Neuron (in vitro differentiated cells): ENCODE data around the gene RBPJL.

ENCODE experiments used
- H2AFZ ChIP-seq: one replicate; pipeline ENCODE4 v1.6.1; 2013; ENCODE audit warnings: low read depth, mild to moderate bottlenecking, inconsistent platforms, low read length, moderate library complexity
- H3K27me3 ChIP-seq: one replicate; pipeline ENCODE4 v1.6.1; 2013; ENCODE audit warnings: low read length; ENCODE audit not compliant: insufficient read depth
- H3K36me3 ChIP-seq: one replicate; pipeline ENCODE4 v1.6.1; 2013; ENCODE audit warnings: low read length; ENCODE audit not compliant: insufficient read depth
- H3K4me1 ChIP-seq: one replicate; pipeline ENCODE4 v1.6.1; 2013; ENCODE audit warnings: low read length; ENCODE audit not compliant: insufficient read depth
- H3K4me3 ChIP-seq: 2 replicates; pipeline ENCODE4 v1.5.1; 2013; ENCODE audit warnings: mild to moderate bottlenecking, low read length, moderate library complexity
- H3K9me3 ChIP-seq: one replicate; pipeline ENCODE4 v1.6.1; 2013; ENCODE audit warnings: low read length

RBPJL gene

GRCh38 chr20:45313943-45314342 lies 7.3 kb downstream of the RBPJL start:
- H3K4me1 ChIP-seq: no peaks in the 10 kb centered on the region
- H3K36me3 ChIP-seq: no peaks in the 10 kb centered on the region
- no peaks in the 10 kb centered on the region for H3K9me3 ChIP-seq
- no peak overlapping the region for H3K4me3 ChIP-seq
- H3K27me3 ChIP-seq: peaks cover 19% of the 10 kb centered on the region
- H2AFZ ChIP-seq: no peak overlapping the region

- no peak overlapping the region for H2AFZ ChIP-seq
- H3K9me3 ChIP-seq: no peaks in the 10 kb centered on the region
- peaks cover 8% of the 10 kb centered on the region for H3K27me3 ChIP-seq
- H3K4me3 ChIP-seq: no peak overlapping the region
- H3K36me3 ChIP-seq: no peaks in the 10 kb centered on the region
- H3K4me1 ChIP-seq: no peaks in the 10 kb centered on the region
Observed at GRCh38 chr20:45315672-45316071, 9.0 kb downstream of the RBPJL start.

- H3K9me3 ChIP-seq: no peaks in the 10 kb centered on the region
- no peaks in the 10 kb centered on the region for H3K36me3 ChIP-seq
Observed at GRCh38 chr20:45316150-45317080, 9.8 kb downstream of the RBPJL start.

GRCh38 chr20:45317826-45318225 lies 11.2 kb downstream of the RBPJL start:
- Histone ChIP-seq H2AFZ (no peak overlapping the region), H3K4me3 (no peak overlapping the region), H3K36me3 (no peaks in the 10 kb centered on the region), H3K9me3 (no peaks in the 10 kb centered on the region), H3K27me3 (peaks cover 5% of the 10 kb centered on the region), H3K4me1 (no peaks in the 10 kb centered on the region)

More at GRCh38 chr20:45316150-45317080, 9.8 kb downstream of the RBPJL start:
- no peak overlapping the region for H2AFZ ChIP-seq
- H3K4me3 ChIP-seq: no peak overlapping the region
- H3K4me1 ChIP-seq: no peaks in the 10 kb centered on the region
- peaks cover 5% of the 10 kb centered on the region for H3K27me3 ChIP-seq

- peaks cover 5% of the 10 kb centered on the region for H3K27me3 ChIP-seq
- H3K4me1 ChIP-seq: no peaks in the 10 kb centered on the region
- no peak overlapping the region for H2AFZ ChIP-seq
- no peak overlapping the region for H3K4me3 ChIP-seq
- no peaks in the 10 kb centered on the region for H3K36me3 ChIP-seq
- no peaks in the 10 kb centered on the region for H3K9me3 ChIP-seq
Observed at GRCh38 chr20:45318386-45318939, 11.8 kb downstream of the RBPJL start.

GRCh38 chr20:45318948-45319347 lies 12.3 kb downstream of the RBPJL start:
- Histone ChIP-seq H3K36me3 (no peaks in the 10 kb centered on the region), H2AFZ (no peak overlapping the region), H3K27me3 (peaks cover 5% of the 10 kb centered on the region), H3K4me3 (no peak overlapping the region), H3K4me1 (no peaks in the 10 kb centered on the region), H3K9me3 (no peaks in the 10 kb centered on the region)

- no peak overlapping the region for H3K4me3 ChIP-seq
- peaks cover 5% of the 10 kb centered on the region for H3K27me3 ChIP-seq
- no peaks in the 10 kb centered on the region for H3K9me3 ChIP-seq
- H3K4me1 ChIP-seq: peaks cover 3% of the 10 kb centered on the region
- no peaks in the 10 kb centered on the region for H3K36me3 ChIP-seq
- no peak overlapping the region for H2AFZ ChIP-seq
Observed at GRCh38 chr20:45320948-45321595, 14.4 kb downstream of the RBPJL start.

GRCh38 chr20:45322952-45323383 lies 16.3 kb downstream of the RBPJL start:
- H3K4me3 ChIP-seq: no peak overlapping the region
- H3K9me3 ChIP-seq: no peaks in the 10 kb centered on the region
- peaks cover 3% of the 10 kb centered on the region for H3K4me1 ChIP-seq
- no peaks in the 10 kb centered on the region for H3K36me3 ChIP-seq
- H2AFZ ChIP-seq: no peak overlapping the region
- no peaks in the 10 kb centered on the region for H3K27me3 ChIP-seq

GRCh38 chr20:45323731-45324130 lies 17.1 kb downstream of the RBPJL start:
- Histone ChIP-seq H2AFZ (no peak overlapping the region), H3K36me3 (no peaks in the 10 kb centered on the region), H3K4me1 (peaks cover 3% of the 10 kb centered on the region), H3K27me3 (no peaks in the 10 kb centered on the region), H3K4me3 (no peak overlapping the region), H3K9me3 (no peaks in the 10 kb centered on the region)

- Histone ChIP-seq H3K9me3 (no peaks in the 10 kb centered on the region), H3K36me3 (no peaks in the 10 kb centered on the region), H2AFZ (no peak overlapping the region)
Observed at GRCh38 chr20:45325371-45325770, 18.7 kb downstream of the RBPJL start.

GRCh38 chr20:45328451-45328850 lies 21.8 kb downstream of the RBPJL start:
- Histone ChIP-seq H3K27me3 (no peaks in the 10 kb centered on the region), H2AFZ (no peak overlapping the region), H3K4me3 (no peak overlapping the region), H3K9me3 (no peaks in the 10 kb centered on the region), H3K36me3 (no peaks in the 10 kb centered on the region), H3K4me1 (peaks cover 3% of the 10 kb centered on the region)

More at GRCh38 chr20:45325371-45325770, 18.7 kb downstream of the RBPJL start:
- H3K4me1 ChIP-seq: peaks cover 3% of the 10 kb centered on the region
- H3K27me3 ChIP-seq: no peaks in the 10 kb centered on the region
- H3K4me3 ChIP-seq: no peak overlapping the region

GRCh38 chr20:45329497-45330319 lies 23.1 kb downstream of the RBPJL start:
- Histone ChIP-seq H3K4me1 (peaks cover 3% of the 10 kb centered on the region), H2AFZ (no peak overlapping the region), H3K9me3 (no peaks in the 10 kb centered on the region), H3K27me3 (no peaks in the 10 kb centered on the region), H3K4me3 (no peak overlapping the region), H3K36me3 (no peaks in the 10 kb centered on the region)
